Skeletal muscle tissue (tissue), 4 donors: ENCODE data around the gene CCNQ. TPM values are rescaled to one million over a fixed set of nuclear protein-coding genes. Genes with fewer than 3 reads are reported as not detected.

Source experiments
- H3K27ac ChIP-seq: one replicate; pipeline ENCODE4 v1.7.0; 2013; ENCODE audit warnings: mild to moderate bottlenecking, low read depth, low read length, inconsistent platforms
- H3K27me3 ChIP-seq, 3 donors: one replicate each; pipeline ENCODE4 v1.7.0; 2013; ENCODE audit warnings: low read length in 3 of 3; ENCODE audit not compliant: control insufficient read depth in 3 of 3, insufficient read depth in 3 of 3
- H3K36me3 ChIP-seq, 3 donors: one replicate each; pipeline ENCODE4 v1.7.0; 2013; ENCODE audit warnings: low read length in 3 of 3; ENCODE audit not compliant: control insufficient read depth in 3 of 3, insufficient read depth in 3 of 3
- H3K4me1 ChIP-seq, 3 donors: one replicate each; pipeline ENCODE4 v1.7.0; 2013; ENCODE audit warnings: low read length in 3 of 3, mild to moderate bottlenecking in 3 of 3; ENCODE audit not compliant: control insufficient read depth in 3 of 3, insufficient read depth in 3 of 3
- H3K4me3 ChIP-seq, 3 donors: one replicate each; pipeline ENCODE4 v1.7.0; 2013; ENCODE audit warnings: low read length in 3 of 3
- H3K9ac ChIP-seq, 3 donors: one replicate each; pipeline ENCODE4 v1.7.0; 2013; ENCODE audit warnings: low read length in 3 of 3, mild to moderate bottlenecking in 3 of 3, moderate library complexity in 2 of 3, low read depth in 1 of 3
- H3K9me3 ChIP-seq, 3 donors: one replicate each; pipeline ENCODE4 v1.7.0; 2013; ENCODE audit warnings: low read length in 3 of 3; ENCODE audit not compliant: control insufficient read depth in 3 of 3
- total RNA-seq: library from RNA; depleted of rRNA; stranded (reverse); fragments of >200 nt; gene quantifications from one replicate; pipeline ENCODE4 v1.2.3, GENCODE V29; 2014
- donor health status: Osteomylitis.

The CCNQ gene
- total RNA-seq, 1 donor from 2014 or later: 13.0 TPM

- peaks cover 16 to 33% (median 20%) of the 10 kb centered on the region in 3 donors for H3K4me1 ChIP-seq
- H3K9ac ChIP-seq: no peak overlapping the region
- H3K9me3 ChIP-seq: no peaks in the 10 kb centered on the region
- no peaks in the 10 kb centered on the region for H3K27me3 ChIP-seq
- peaks cover 5 to 10% (median 5%) of the 10 kb centered on the region in 3 donors for H3K36me3 ChIP-seq
- H3K27ac ChIP-seq: no peak overlapping the region
- H3K4me3 ChIP-seq: no peak overlapping the region
These were observed 1.8 kb downstream of the CCNQ start for GRCh38 chrX:153596981-153597750.

DNA sequence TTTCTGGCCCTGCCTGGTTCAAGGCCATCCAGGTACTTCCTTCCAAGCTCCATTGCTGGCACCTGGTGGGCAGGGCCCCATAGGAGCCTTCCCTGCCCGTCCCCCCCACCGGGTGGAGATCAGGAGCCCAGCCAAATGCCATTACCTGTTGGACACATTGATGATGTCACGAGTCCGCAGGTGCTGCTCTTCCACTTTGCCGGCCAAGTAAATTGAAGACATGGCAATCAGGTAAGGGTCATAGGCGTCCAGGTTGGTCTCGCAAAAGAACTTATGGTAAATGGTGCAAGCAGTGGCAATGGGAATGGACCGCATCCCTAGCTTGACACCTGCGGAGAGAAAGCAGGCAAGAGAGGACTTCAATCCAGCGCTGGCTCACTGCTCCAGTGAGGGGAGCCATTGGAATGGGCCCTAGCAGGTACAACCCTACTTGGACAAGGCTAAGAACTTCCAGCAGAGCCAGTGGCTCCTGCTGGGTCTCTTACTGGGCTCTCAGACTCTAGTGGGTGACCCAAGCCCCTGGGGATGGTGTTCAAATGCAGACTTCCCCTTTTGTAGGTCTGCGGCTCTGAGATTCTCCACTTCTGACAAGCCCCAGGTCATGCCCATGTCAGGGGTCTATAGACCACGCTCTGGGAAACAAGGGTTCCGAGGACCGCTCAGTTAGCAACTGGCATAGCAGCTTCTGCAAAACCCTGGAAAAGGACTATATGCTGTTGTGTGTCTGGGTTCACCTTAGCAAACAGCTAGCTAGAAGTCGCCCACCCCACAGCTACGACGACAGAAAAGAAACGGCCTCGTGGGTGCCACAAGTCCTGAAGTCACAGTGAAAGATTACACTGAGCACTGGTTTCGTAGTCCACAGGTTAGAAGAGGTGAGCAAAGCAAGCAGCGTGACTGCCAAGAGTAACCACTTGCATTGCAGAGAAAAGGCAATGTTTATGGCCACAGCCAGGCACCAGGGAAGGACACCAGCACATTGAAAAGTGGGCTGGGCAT, 2.8 kb downstream of the CCNQ start:
- Histone ChIP-seq H3K9me3 (no peaks in the 10 kb centered on the region), H3K36me3 (peaks cover 5 to 10% (median 5%) of the 10 kb centered on the region in 3 donors), H3K4me3 (no peak overlapping the region), H3K4me1 (peaks cover 16 to 33% (median 21%) of the 10 kb centered on the region in 3 donors), H3K27ac (no peak overlapping the region), H3K9ac (no peak overlapping the region), H3K27me3 (peaks cover 0 to 3% (median 0%) of the 10 kb centered on the region in 3 donors)

DNA sequence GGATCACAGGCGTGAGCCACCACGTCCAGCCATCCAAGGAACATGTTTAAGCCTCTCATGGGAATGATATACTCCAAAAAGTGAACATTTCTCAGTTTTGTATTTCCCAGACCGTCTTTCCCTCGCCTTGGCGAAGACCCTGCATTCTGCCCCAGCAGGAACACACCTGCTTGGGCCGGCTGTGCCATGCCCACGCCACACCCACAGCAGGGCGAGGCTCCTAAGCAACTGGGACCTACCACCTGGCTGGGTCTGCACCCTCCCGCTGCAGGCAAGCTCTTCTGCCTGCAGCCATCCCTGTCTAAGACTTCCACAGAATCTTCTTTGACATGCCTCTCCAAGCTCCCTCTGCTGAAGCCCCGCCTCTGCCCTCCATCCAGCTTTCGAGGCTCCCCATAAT, 3.6 kb downstream of the CCNQ start:
- Histone ChIP-seq H3K36me3 (peaks cover 5 to 10% (median 5%) of the 10 kb centered on the region in 3 donors), H3K9me3 (no peaks in the 10 kb centered on the region), H3K4me3 (no peak overlapping the region), H3K27ac (no peak overlapping the region), H3K4me1 (peaks cover 11 to 29% (median 21%) of the 10 kb centered on the region in 3 donors), H3K9ac (no peak overlapping the region), H3K27me3 (peaks cover 0 to 3% (median 0%) of the 10 kb centered on the region in 3 donors)

DNA sequence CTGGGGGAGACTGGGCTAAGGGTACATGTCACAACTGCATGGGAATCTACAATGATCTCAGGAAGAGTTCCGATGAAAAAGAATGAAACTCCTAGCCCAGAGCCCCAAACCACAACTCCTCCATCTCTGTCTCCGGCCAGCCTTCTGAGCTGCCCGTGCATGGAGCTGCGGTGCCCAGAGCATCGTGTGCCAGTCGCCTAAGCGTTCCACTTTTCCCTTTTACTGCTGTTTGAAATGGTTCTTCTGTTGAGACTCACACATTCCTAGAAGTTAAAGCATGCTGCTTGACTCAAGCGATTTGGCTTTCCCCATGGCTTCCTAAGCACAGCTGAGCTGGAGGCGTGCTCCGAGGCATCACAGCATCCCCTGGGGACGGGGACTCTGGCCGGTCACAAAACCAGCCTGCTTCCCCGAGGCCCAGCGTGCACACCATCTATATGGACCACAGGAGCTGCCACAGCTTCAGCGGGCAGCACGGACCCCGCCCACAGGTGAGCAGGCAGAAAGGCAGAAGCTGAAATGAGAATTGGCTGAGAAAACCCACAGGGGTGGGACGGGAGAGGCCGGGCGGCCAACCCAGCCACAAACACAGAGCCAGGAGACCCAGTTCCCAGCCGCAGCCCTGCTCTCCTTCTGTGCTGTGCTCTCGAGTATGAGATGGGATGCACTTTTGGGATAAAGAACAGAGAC, 5.0 kb downstream of the CCNQ start:
- no peaks in the 10 kb centered on the region for H3K9me3 ChIP-seq
- H3K36me3 ChIP-seq: peaks cover 5 to 10% (median 6%) of the 10 kb centered on the region in 3 donors
- peaks cover 5 to 21% (median 19%) of the 10 kb centered on the region in 3 donors for H3K4me1 ChIP-seq
- peaks cover 0 to 3% (median 0%) of the 10 kb centered on the region in 3 donors for H3K27me3 ChIP-seq
- H3K4me3 ChIP-seq: no peak overlapping the region
- H3K9ac ChIP-seq: peak overlapping the region in 1 of 3 donors; percentile 25
- H3K27ac ChIP-seq: no peak overlapping the region

- peaks cover 5 to 10% (median 7%) of the 10 kb centered on the region in 3 donors for H3K36me3 ChIP-seq
- H3K9ac ChIP-seq: peak overlapping the region in 1 of 3 donors; percentile 54
- no peak overlapping the region for H3K27ac ChIP-seq
- peaks cover 5 to 24% (median 23%) of the 10 kb centered on the region in 3 donors for H3K4me1 ChIP-seq
- H3K27me3 ChIP-seq: peaks cover 0 to 3% (median 0%) of the 10 kb centered on the region in 3 donors
- no peak overlapping the region for H3K4me3 ChIP-seq
- no peaks in the 10 kb centered on the region for H3K9me3 ChIP-seq
These were observed 5.8 kb downstream of the CCNQ start for GRCh38 chrX:153592966-153593688.

DNA sequence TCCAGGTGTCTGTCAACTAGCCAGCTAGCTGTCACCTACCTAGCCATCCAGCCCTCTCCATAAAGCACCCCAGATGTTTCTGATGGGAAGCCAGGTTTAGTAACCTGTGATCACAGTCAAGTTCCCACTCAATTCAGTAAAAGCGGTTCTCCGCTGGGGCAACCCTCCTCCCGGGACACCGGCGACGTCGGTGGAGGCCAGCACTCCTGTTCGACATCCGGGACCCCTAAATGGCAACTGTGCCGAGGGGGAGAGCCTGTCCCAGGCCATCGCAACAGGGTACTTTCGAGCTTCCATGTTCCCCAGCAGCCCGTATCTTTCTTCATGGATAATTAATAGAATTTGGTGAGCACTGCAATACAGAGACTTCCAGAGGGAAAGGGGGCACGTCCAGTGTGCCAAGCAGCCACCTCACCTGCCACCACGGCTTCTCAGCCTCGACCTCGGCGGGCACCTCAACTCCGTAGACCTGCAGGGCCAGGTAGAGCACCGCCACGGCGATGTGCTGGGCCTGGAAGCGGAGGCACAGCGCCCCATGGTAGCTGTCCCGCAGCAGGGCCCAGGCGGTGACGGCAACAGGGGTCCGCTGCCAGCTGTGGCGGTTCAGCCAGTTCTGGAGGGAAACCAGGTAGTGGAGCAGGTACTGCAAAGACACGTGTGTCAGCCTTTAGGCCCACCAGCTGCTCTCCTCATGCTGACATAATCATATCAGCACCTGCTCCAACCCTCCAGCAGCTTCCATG, 6.7 kb downstream of the CCNQ start:
- Histone ChIP-seq H3K4me1 (peaks cover 5 to 21% (median 19%) of the 10 kb centered on the region in 3 donors), H3K9me3 (no peaks in the 10 kb centered on the region), H3K36me3 (peaks cover 7 to 15% (median 8%) of the 10 kb centered on the region in 3 donors), H3K27me3 (peaks cover 0 to 3% (median 0%) of the 10 kb centered on the region in 3 donors), H3K4me3 (no peak overlapping the region), H3K27ac (no peak overlapping the region), H3K9ac (no peak overlapping the region)

DNA sequence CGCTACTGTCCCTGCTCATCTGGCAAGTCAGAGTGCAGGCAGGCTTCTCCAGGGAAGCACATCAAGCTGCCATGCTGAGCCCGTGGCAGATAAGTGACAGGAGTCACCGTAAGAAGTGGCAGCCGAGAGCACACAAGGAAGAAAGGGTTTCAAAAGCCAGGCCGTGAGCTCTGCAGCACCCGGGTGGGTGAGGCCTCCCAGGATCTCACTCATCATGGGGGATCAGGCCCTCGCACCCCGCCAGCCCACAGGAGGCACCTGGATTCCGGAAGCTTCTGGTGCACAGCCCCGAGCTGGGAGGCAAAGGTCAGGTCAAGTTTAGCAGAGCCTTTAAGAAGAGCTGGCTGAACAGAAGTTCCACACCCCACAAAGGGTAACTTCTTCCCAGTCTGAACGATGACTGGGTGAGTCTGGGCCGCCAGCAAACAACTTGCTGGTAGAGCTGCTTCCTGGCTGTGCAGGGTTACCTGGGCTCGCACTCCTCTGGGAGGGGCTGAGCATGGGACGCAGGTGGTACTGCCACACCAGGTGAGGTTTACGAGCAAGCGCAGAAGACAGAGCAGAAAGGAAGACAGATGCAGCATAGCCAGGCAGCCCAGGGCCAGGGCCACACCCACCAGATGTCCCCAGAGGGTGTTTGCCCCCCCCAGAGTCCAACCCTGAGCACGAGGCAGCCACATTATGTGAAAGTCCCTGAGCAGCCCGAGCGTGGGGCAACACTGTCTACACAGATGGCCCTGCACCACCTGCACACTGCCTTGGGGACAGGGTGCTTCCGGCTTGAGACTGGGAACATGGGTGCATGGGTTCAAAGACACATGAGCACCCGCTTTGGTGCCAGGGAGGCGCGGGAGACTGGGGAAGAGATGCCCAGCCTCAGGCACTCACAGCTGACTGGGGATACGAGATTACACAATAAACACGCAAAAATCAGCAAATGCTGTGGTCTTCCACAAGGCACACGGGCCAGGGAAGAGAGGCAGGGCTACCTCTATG, 7.7 kb downstream of the CCNQ start:
- peaks cover 5 to 21% (median 19%) of the 10 kb centered on the region in 3 donors for H3K4me1 ChIP-seq
- H3K4me3 ChIP-seq: no peak overlapping the region
- H3K27ac ChIP-seq: no peak overlapping the region
- H3K9ac ChIP-seq: no peak overlapping the region
- H3K27me3 ChIP-seq: peaks cover 0 to 3% (median 0%) of the 10 kb centered on the region in 3 donors
- H3K9me3 ChIP-seq: no peaks in the 10 kb centered on the region
- H3K36me3 ChIP-seq: peaks cover 8 to 18% (median 11%) of the 10 kb centered on the region in 3 donors
